COR-L47 (cell line): ENCODE results near the gene KCNIP4.
A peak's percentile ranks its signal among the peaks of the same experiment; 100 is the strongest.

Source experiments
- DNase-seq: peaks from one replicate; lab custom pipeline; 2025; lab: John Stamatoyannopoulos, UW

The KCNIP4 gene

DNA sequence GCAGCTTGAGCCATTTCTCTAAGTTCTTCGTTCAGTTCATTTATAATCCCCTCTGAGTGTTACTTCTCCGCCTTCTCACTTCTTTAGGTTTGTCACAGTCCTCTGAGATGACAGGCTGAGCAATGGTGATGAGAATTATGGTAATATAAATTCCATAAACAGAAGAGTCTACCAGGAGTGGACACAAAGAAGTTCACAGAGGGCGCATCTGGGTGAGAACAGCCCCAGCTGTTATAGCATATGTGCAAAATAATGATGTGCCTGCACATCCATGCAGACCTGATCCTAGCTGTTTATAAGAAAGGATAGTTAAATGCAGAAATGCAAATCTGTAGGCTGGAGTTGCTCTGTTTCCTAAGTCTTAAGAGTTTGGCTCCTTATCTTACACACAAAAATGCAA, 377.5 kb downstream of the KCNIP4 start:
- no peak for DNase-seq

GRCh38 chr4:21569638-21570037, 378.9 kb downstream of the KCNIP4 start:
- no peak for DNase-seq

DNA sequence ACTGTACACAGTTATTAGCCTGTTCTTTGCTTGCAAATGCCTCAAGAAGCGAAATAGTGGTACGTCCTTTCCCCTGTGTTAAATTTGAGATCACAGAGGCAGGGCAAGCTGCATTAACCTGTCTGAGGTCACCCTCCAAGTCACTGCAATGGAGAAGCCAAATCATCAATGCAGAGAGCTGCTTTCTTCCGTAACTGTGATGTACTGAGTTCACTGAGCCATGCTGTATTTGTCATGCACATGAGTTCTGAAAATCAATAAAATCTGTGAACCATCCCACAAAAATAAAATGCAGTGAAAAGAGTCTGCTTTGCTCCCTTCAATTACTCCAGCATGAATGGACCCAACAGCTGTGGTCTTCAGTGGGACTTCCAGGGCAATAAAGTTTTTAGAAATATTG, 393.5 kb downstream of the KCNIP4 start:
- DNase-seq, result no peak

DNA sequence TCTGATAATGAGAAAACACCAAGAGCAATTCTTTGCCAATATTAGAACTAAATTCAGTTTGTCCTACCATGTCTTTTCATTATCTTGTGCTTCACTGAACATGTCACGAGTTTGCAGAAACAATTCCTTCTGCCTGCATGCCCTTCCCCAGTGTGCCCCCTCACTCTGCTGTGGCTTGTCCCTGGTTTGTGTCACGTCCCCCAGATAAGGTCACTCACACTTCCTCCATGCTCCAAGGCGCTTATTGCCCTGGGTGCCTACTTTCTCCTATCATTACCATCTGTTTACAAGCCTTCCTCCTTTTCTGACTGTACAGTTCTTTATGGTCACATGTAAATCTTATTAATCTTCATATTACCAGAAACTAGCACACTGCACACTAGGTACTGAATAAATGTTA, 394.1 kb downstream of the KCNIP4 start:
- DNase-seq, result no peak

GRCh38 chr4:21554066-21554465, 394.5 kb downstream of the KCNIP4 start:
- DNase-seq, result no peak

DNA sequence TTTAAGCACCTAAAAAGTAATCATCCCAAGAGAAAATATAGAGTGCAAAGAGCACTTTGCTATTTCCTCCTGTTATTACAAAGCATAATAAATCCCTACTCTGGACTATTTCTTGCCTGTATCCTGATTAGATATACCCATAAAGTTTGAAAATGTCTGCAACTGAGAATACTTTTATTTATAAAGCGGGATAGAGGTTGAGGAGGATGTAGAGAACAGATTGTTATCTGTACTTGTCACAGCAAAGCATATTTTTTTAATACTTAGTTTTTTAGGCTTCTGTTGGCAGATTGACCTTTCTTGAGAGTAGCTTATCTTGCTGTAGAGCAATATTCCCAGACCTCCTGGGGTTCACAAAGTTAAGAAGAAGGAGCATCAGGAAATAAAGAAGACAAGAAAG, 396.1 kb downstream of the KCNIP4 start:
- no peak for DNase-seq

GRCh38 chr4:21544955-21545354, 403.6 kb downstream of the KCNIP4 start:
- DNase-seq, result no peak

DNA sequence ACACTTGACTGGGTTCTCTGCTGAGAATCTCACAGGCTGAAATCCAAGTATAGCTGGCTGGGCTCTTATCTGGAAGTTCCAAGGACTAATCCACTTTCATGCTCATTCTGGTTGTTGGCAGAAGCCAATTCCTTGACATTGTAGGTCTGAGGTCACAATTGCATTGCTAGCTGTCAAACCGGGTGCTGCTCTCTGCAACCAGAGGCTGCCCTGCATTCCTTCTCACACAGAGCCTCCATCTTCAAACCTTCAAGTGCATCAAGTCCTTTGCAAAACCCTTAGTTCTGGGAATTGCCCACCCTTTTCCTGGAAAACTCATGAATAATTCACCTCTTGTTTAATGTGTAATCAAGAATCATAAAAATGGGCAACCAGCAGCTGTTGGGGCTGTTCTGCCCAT, 404.2 kb downstream of the KCNIP4 start:
- no peak for DNase-seq

DNA sequence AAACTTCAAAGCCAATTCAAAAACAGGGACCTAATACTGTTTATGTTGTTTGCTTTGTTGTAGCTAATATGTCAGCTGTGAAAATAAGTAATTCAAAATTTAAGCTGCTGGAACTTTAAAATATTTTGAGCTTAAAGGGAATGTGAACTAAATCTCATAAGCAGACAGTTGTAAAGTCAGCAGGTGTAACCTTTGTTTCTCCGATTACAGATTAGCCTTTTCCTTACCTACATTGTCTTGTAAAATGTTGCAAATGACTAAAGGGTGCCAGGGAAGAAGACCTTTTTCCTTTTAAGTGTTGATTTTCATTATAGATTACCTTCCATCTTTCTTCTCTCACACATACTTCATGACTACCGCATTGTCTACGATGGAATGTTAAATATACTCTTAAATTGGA, 405.1 kb downstream of the KCNIP4 start:
- DNase-seq, result no peak

DNA sequence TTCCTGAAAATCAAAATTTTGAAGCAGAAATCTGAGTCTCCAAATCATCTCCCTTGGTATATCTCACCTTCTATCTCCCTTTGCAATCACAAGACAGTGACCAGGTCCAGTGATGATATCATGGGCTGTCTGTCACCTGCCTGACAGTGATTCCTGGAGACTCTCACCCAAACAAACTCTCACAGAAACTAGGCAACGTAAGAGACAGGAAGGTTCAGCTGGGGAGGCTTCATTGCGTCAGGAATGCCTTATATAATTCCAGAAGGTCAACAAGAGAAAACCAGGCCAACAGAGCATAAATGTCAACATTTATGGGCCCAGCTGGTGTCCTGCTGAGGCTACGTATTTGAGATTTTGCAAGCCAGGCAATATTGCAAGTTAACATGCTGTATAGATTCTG, 412.7 kb downstream of the KCNIP4 start:
- DNase-seq, result no peak

DNA sequence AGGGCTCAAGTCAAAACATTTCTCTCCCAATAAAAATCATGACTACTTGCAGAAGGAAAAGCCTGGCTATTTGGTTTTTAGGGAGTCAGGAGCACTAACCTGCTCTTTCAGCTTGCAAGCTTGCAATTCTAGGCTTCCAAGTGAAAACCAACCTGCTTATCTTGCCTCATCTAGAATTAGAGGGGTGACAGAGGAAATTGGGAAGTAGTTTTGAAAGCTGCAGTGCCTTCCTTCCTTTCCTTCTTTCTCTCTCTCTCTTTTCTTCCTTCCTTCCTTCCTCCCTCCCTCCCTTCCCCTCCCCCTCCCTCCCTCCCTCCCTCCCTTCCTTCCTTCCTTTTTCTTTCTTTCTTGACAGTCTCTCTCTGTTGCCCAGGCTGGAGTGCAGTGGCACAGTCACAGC, 417.5 kb downstream of the KCNIP4 start:
- DNase-seq, result no peak

DNA sequence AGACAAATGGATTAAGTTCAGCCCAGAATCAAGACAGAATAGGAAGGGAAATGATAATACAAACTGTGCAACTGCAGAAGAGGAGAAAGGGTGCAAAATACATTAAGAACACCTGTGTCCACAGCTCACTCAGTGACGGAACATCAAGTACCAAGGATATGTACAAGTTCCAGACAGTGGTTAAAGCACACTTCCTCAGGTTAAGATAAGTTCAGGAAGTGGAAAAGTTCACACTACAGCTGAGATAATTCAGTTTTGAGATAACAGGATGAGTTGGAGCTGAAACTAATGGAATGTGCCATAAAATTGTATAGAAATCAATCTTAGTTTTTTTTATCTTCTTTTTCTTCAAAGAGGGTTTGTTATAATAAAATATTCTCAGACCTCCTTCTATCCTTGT, 419.4 kb downstream of the KCNIP4 start:
- no peak for DNase-seq

- DNase-seq, result no peak
Observed at GRCh38 chr4:21522296-21522695, 426.3 kb downstream of the KCNIP4 start.

DNA sequence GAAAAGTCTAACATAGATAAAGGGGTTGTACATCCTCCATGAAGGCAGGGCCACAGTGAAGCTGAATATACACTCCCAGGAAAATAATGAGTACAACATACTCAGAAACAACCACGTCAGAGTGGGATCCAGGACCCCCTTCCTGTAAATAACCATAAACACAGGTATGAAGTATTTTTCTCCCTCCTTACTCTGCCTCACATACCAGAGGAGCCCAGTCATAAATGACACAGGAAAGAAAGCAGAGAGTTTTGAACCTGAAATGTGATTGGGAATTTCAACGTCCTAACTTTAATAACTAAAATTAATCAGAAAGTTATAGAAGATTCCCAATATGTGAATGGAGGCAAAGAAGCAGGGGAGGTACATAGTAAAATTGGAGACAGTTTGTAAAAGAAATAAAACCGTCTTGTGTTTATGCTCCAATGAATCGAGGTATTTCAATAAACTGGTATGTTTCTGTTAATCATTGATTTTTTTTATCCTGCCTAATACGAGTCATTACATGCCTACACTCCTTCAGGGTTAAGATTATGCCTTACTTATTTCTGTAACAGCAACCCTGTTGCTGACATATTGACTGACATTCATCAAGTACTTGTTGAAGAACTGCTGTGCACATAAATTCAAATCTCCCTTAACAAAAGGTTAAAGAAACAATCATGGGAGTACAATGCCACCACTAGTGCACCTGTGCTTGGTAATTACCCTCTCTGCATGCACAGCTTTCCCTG, 431.3 kb downstream of the KCNIP4 start:
- peak; percentile 52 for DNase-seq

DNA sequence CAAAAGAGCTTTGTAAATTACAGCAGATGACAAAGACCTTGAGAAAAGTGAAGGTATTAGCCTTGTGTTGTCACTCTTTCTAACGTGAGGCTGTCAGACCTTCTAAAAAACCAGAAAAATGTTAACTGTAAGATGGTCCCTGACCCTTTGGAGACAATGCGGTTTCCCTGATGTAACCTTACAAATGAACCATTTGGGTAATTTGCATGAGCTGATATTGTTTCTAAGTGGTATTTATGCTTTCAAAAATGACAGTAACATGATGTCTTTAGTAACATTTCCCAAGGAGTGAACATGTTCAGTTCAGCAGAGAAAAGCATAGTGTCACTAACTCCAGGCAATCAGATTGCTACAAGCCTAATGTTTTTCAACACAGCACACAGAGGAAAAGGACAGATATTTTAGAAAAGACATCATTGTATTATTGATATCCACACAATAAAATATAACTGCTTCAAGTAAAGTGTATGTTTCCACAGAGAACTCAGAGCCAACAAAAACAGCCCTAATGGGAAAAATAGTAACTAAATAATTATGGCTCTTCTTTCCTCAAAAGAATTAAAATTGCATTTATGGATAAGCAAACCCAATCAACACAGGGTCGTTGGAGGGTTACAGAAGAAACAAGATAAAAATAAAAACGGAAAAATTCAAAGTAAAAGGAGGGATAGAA, 434.4 kb downstream of the KCNIP4 start:
- no peak for DNase-seq

- DNase-seq, result peak; percentile 77
Observed at GRCh38 chr4:21512353-21512752, 436.2 kb downstream of the KCNIP4 start.

- DNase-seq, result no peak
Observed at GRCh38 chr4:21507439-21507838, 441.1 kb downstream of the KCNIP4 start.

- DNase-seq, result no peak
Observed at GRCh38 chr4:21490682-21491081, 457.9 kb downstream of the KCNIP4 start.

DNA sequence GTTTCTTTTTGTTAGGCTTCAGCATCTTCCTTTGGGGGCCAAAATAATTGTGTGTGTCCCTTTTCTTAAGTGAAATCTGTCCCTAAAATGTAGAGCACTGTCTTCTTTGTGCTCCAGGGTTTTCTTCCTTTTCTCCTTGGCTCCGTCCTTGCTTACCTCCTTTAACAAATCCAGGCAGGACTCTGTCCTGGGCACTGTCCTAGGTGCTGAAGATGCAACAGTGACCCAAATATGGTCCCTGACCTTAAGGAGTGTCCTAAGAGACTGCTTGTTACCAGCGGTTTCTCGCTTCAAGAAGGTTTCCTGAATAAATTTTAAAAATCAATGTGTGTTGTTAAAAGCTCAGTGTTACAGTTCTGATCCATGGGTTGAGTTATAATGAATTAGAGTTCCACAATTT, 471.8 kb downstream of the KCNIP4 start:
- no peak for DNase-seq

GRCh38 chr4:21474195-21474594, 474.4 kb downstream of the KCNIP4 start:
- DNase-seq, result no peak

DNA sequence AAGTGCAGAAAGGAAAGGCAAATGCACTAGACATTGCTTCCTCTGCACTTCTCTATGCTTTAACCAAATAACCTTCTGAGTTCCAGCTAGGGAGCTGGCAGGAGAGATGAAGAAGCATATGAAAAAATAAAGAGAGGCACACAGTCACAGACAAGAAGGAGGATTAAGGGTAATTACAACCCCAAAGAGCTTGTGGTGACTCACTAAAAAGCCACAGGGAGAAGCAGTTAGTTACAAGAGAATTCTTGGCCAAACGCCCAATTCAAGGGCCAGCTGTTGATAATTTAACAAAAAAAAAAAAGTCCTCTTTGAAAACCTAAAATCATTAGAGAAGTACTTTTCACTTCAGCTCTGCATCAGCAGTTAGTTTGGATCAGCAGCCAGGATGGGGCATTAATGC, 478.0 kb downstream of the KCNIP4 start:
- peak; percentile 94 for DNase-seq

DNA sequence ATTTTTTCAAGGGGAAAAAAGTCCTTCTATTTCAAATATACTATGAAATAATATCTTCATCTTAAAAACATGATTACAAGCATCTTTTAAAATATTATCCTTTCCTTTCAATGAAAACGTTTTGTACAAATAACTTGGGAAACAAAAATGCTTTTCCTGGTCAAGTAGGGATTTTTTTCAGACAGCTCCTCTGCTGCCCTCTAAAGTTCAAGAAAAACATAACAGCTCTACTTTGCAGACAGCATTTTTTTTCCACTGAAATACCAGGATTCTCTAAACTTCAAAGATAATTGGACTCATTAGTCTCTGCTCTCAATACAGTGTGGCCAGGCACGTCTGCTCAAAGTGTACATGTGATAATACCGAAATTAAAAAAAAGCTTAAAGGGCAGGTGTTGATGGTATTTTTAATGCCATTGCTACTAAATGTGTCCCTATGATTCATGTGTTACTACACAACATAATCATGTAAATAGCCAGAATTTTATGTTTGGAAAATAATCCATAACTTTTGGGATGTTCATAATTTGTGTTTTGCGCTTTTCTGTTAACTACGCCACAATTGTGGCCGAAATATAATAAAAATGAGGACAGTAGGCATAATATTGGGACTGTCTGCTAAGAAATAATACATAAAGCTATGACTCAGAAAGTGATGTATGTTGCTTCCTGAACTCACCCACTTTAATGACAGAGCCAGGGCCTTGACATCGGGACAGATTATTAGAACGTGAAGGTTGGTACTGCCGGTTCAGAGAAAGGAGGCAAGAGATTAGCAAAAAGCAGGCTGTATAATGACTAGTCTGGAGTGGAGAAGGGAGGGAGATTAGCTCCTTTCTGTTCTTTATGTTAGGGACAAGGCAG, 478.9 kb downstream of the KCNIP4 start:
- peak; percentile 18 for DNase-seq

GRCh38 chr4:21467551-21467950, 481.0 kb downstream of the KCNIP4 start:
- DNase-seq, result no peak
